Left lung (tissue), 10 donors: ENCODE data around the gene FKBP5. TPM values are rescaled to one million over a fixed set of nuclear protein-coding genes. Genes with fewer than 3 reads are reported as not detected.
A peak's percentile ranks its signal among the peaks of the same experiment; 100 is the strongest.

Experiments used
- ATAC-seq: fragments of 200-7000 bp; cut with Tn5 transposase; one replicate; pipeline ENCODE4 v1.9.1; 2020; ENCODE audit warnings: moderate library complexity
- DNase-seq, 4 donors: peaks; one replicate each; pipeline ENCODE4 v3.0.0-alpha.2; 2013 to 2020
- H3K27ac ChIP-seq, 2 donors: fragments of 200-600 bp; sonication (generic) in 1 of 2; one replicate each; pipeline versions ENCODE4 v1.5.0 to v1.8.0; 2020 to 2021
- H3K27me3 ChIP-seq, 2 donors: fragments of 200-600 bp; sonication (generic) in 1 of 2; one replicate each; pipeline versions ENCODE4 v1.5.0 to v1.8.0; 2020 to 2021
- H3K36me3 ChIP-seq, 2 donors: fragments of 200-600 bp; sonication (generic) in 1 of 2; one replicate each; pipeline versions ENCODE4 v1.5.0 to v1.8.0; 2020 to 2021
- H3K4me1 ChIP-seq, 2 donors: fragments of 200-600 bp; one replicate each; pipeline ENCODE4 v1.8.0; 2021
- H3K4me3 ChIP-seq, 2 donors: fragments of 200-600 bp; sonication (generic) in 1 of 2; one replicate each; pipeline versions ENCODE4 v1.5.0 to v1.8.0; 2020 to 2021; ENCODE audit warnings: mild to moderate bottlenecking in 1 of 2
- H3K9me3 ChIP-seq, 2 donors: fragments of 200-600 bp; sonication (generic) in 1 of 2; one replicate each; pipeline versions ENCODE4 v1.5.0 to v1.8.0; 2020 to 2021
- CTCF ChIP-seq, 2 donors: fragments of 200-600 bp; sonication (generic) in 1 of 2; IDR thresholded peaks; one replicate each; pipeline versions ENCODE4 v1.5.0 to v1.8.0; 2021; ENCODE audit warnings: antibody characterized with exemption in 2 of 2
- intact Hi-C, 2 donors: fragments of 100-400 bp; cut with DNase I; formaldehyde crosslinking; loops; one replicate each; pipeline versions ENCODE4 v1.11.2 to v1.14.2; 2022
- polyA plus RNA-seq, 6 donors: library from polyadenylated mRNA; unstranded; fragments of 120-200 nt; gene quantifications; one replicate each; pipeline ENCODE4 v1.2.1, GENCODE V29; 2013; ENCODE audit not compliant: insufficient read length in 6 of 6
- total RNA-seq, 2 donors: library from RNA; stranded (reverse); fragmentation: NEBNext Ultra II Directional; extraction: Animal tissue kit (Norgen Biotek cat#: 25700); gene quantifications; one replicate each; pipeline ENCODE4 v1.2.1, GENCODE V29; 2021
- donor health status: DM: no; HTN: yes; CAD: no.
- donor health status: DM: no; HTN: no; CAD: no.

Gene FKBP5
- total and polyA plus RNA-seq, 8 donors, result 15.6 to 139 (median 18.8) TPM

- Histone ChIP-seq H3K27ac (peak overlapping the region in 1 of 2 donors; percentile 57), H3K4me3 (no peak overlapping the region)
- intact Hi-C loops, result loop anchor here in 1 of 2 donors (10.0 kb wide), 1 partner anchor 148 kb away; the partner anchor contains the start of gene ARMC12
Observed at GRCh38 chr6:35587167-35587566, 101.5 kb downstream of the FKBP5 start.

GRCh38 chr6:35586542-35586941 lies 102.2 kb downstream of the FKBP5 start:
- Histone ChIP-seq H3K36me3 (peaks cover 0 to 92% of the 10 kb centered on the region in 2 donors), H3K9me3 (no peaks in the 10 kb centered on the region), H3K4me1 (peaks cover 15 to 72% of the 10 kb centered on the region in 2 donors), H3K27me3 (no peaks in the 10 kb centered on the region), H3K4me3 (no peak overlapping the region), H3K27ac (peak overlapping the region in 1 of 2 donors; percentile 57)
- intact Hi-C loops, result loop anchor here in 1 of 2 donors (10.0 kb wide), 1 partner anchor 148 kb away; the partner anchor contains the start of gene ARMC12
- TF ChIP-seq CTCF (IDR thresholded peaks at IDR 0.05), result no peak
- ATAC-seq, result no peak
- DNase-seq, result no peak

More at GRCh38 chr6:35587167-35587566, 101.5 kb downstream of the FKBP5 start:
- H3K36me3 ChIP-seq, result peaks cover 0 to 91% of the 10 kb centered on the region in 2 donors
- TF ChIP-seq CTCF (IDR thresholded peaks at IDR 0.05), result no peak
- H3K9me3 ChIP-seq, result no peaks in the 10 kb centered on the region
- no peaks in the 10 kb centered on the region for H3K27me3 ChIP-seq
- H3K4me1 ChIP-seq, result peaks cover 19 to 78% of the 10 kb centered on the region in 2 donors
- DNase-seq (no peak), ATAC-seq (no peak)

- intact Hi-C loops, result loop anchor here in 1 of 2 donors (10.0 kb wide), 1 partner anchor 149 kb away; the partner anchor contains the start of gene ARMC12
- no peak for TF ChIP-seq CTCF (IDR thresholded peaks at IDR 0.05)
- Histone ChIP-seq H3K9me3 (no peaks in the 10 kb centered on the region), H3K4me3 (no peak overlapping the region), H3K36me3 (peaks cover 0 to 93% of the 10 kb centered on the region in 2 donors), H3K27ac (peak overlapping the region in 1 of 2 donors; percentile 57), H3K4me1 (peaks cover 6 to 63% of the 10 kb centered on the region in 2 donors), H3K27me3 (no peaks in the 10 kb centered on the region)
- no peak for DNase-seq
- no peak for ATAC-seq
Observed at GRCh38 chr6:35585658-35586057, 103.1 kb downstream of the FKBP5 start.

- ATAC-seq (peak; percentile 90), DNase-seq (peak in 3 of 4 donors; percentile 44 to 83 (median 67))
- H3K27me3 ChIP-seq, result no peaks in the 10 kb centered on the region
- intact Hi-C loops, result loop anchor here (5.0 to 10.0 kb wide), 2 partner anchors 151 to 153 kb away; partner anchors contain the start of gene ARMC12 (in 2 of the 2)
- H3K4me1 ChIP-seq, result peaks cover 0 to 47% of the 10 kb centered on the region in 2 donors
- H3K36me3 ChIP-seq, result peaks cover 0 to 93% of the 10 kb centered on the region in 2 donors
- H3K27ac ChIP-seq, result peak overlapping the region in 1 of 2 donors; percentile 1
- no peaks in the 10 kb centered on the region for H3K9me3 ChIP-seq
- TF ChIP-seq CTCF (IDR thresholded peaks at IDR 0.05), result peak; percentile 51 to 62
- no peak overlapping the region for H3K4me3 ChIP-seq
Observed at GRCh38 chr6:35583893-35584688, 104.6 kb downstream of the FKBP5 start.

GRCh38 chr6:35582315-35582714 lies 106.4 kb downstream of the FKBP5 start:
- no peak for DNase-seq
- intact Hi-C loops, result loop anchor here (5.0 to 10.0 kb wide), 2 partner anchors 152 to 155 kb away; partner anchors contain the start of gene ARMC12 (in 2 of the 2)
- no peak for ATAC-seq
- TF ChIP-seq CTCF (IDR thresholded peaks at IDR 0.05), result no peak
- peaks cover 0 to 93% of the 10 kb centered on the region in 2 donors for H3K36me3 ChIP-seq
- no peaks in the 10 kb centered on the region for H3K9me3 ChIP-seq
- H3K4me3 ChIP-seq, result no peak overlapping the region
- no peak overlapping the region for H3K27ac ChIP-seq
- H3K27me3 ChIP-seq, result no peaks in the 10 kb centered on the region
- peaks cover 0 to 30% of the 10 kb centered on the region in 2 donors for H3K4me1 ChIP-seq
